ENCODE results near the gene CFDP1.
A peak's percentile ranks its signal among the peaks of the same experiment; 100 is the strongest.

The CFDP1 gene

GRCh38 chr16:75389096-75389690, 44.1 kb downstream of the CFDP1 start:
- Histone ChIP-seq H3K27ac (ENCODE audit: low read depth, low read length) (no peak overlapping the region), H3K9ac (ENCODE audit: low read length in 5 of 5) (no peak overlapping the region), H3K4me1 (ENCODE audit: control insufficient read depth in 5 of 5, insufficient read depth in 5 of 5, low read length in 5 of 5) (peaks cover 0 to 13% (median 7%) of the 10 kb centered on the region in 5 donors)

GRCh38 chr16:75387951-75388350, 45.4 kb downstream of the CFDP1 start:
- no peaks in the 10 kb centered on the region for H3K27me3 ChIP-seq (ENCODE audit: control insufficient read depth in 5 of 5, insufficient read depth in 4 of 5, low read length in 5 of 5)
- no peak overlapping the region for H3K9ac ChIP-seq (ENCODE audit: low read length in 5 of 5)
- no peak overlapping the region for H3K4me3 ChIP-seq (ENCODE audit: low read depth in 1 of 5, low read length in 5 of 5)
- peaks cover 10 to 28% (median 14%) of the 10 kb centered on the region in 5 donors for H3K36me3 ChIP-seq (ENCODE audit: control insufficient read depth in 5 of 5, insufficient read depth in 5 of 5, low read length in 5 of 5)
- H3K27ac ChIP-seq (ENCODE audit: low read depth, low read length), result no peak overlapping the region
- H3K9me3 ChIP-seq (ENCODE audit: control insufficient read depth in 5 of 5, low read length in 5 of 5), result no peaks in the 10 kb centered on the region
- peaks cover 0 to 13% (median 7%) of the 10 kb centered on the region in 5 donors for H3K4me1 ChIP-seq (ENCODE audit: control insufficient read depth in 5 of 5, insufficient read depth in 5 of 5, low read length in 5 of 5)

More at GRCh38 chr16:75389096-75389690, 44.1 kb downstream of the CFDP1 start:
- Histone ChIP-seq H3K27me3 (ENCODE audit: control insufficient read depth in 5 of 5, insufficient read depth in 4 of 5, low read length in 5 of 5) (no peaks in the 10 kb centered on the region), H3K36me3 (ENCODE audit: control insufficient read depth in 5 of 5, insufficient read depth in 5 of 5, low read length in 5 of 5) (peaks cover 11 to 36% (median 16%) of the 10 kb centered on the region in 5 donors), H3K9me3 (ENCODE audit: control insufficient read depth in 5 of 5, low read length in 5 of 5) (no peaks in the 10 kb centered on the region), H3K4me3 (ENCODE audit: low read depth in 1 of 5, low read length in 5 of 5) (no peak overlapping the region)

GRCh38 chr16:75385507-75386152, 47.7 kb downstream of the CFDP1 start:
- Histone ChIP-seq H3K27me3 (ENCODE audit: control insufficient read depth in 5 of 5, insufficient read depth in 4 of 5, low read length in 5 of 5) (no peaks in the 10 kb centered on the region), H3K27ac (ENCODE audit: low read depth, low read length) (no peak overlapping the region), H3K4me1 (ENCODE audit: control insufficient read depth in 5 of 5, insufficient read depth in 5 of 5, low read length in 5 of 5) (peaks cover 0 to 8% (median 4%) of the 10 kb centered on the region in 5 donors), H3K4me3 (ENCODE audit: low read depth in 1 of 5, low read length in 5 of 5) (no peak overlapping the region), H3K9ac (ENCODE audit: low read length in 5 of 5) (no peak overlapping the region), H3K36me3 (ENCODE audit: control insufficient read depth in 5 of 5, insufficient read depth in 5 of 5, low read length in 5 of 5) (peaks cover 1 to 15% (median 9%) of the 10 kb centered on the region in 5 donors), H3K9me3 (ENCODE audit: control insufficient read depth in 5 of 5, low read length in 5 of 5) (no peaks in the 10 kb centered on the region)

- Histone ChIP-seq H3K9ac (ENCODE audit: low read length in 5 of 5) (no peak overlapping the region), H3K4me3 (ENCODE audit: low read depth in 1 of 5, low read length in 5 of 5) (no peak overlapping the region), H3K36me3 (ENCODE audit: control insufficient read depth in 5 of 5, insufficient read depth in 5 of 5, low read length in 5 of 5) (peaks cover 0 to 8% (median 3%) of the 10 kb centered on the region in 5 donors), H3K27ac (ENCODE audit: low read depth, low read length) (no peak overlapping the region), H3K4me1 (ENCODE audit: control insufficient read depth in 5 of 5, insufficient read depth in 5 of 5, low read length in 5 of 5) (peaks cover 1 to 14% (median 9%) of the 10 kb centered on the region in 5 donors), H3K27me3 (ENCODE audit: control insufficient read depth in 5 of 5, insufficient read depth in 4 of 5, low read length in 5 of 5) (no peaks in the 10 kb centered on the region), H3K9me3 (ENCODE audit: control insufficient read depth in 5 of 5, low read length in 5 of 5) (no peaks in the 10 kb centered on the region)
Observed at GRCh38 chr16:75383141-75383540, 50.2 kb downstream of the CFDP1 start.

- Histone ChIP-seq H3K9me3 (ENCODE audit: control insufficient read depth in 5 of 5, low read length in 5 of 5) (no peaks in the 10 kb centered on the region), H3K9ac (ENCODE audit: low read length in 5 of 5) (no peak overlapping the region), H3K4me1 (ENCODE audit: control insufficient read depth in 5 of 5, insufficient read depth in 5 of 5, low read length in 5 of 5) (peaks cover 3 to 20% (median 14%) of the 10 kb centered on the region in 5 donors), H3K27ac (ENCODE audit: low read depth, low read length) (no peak overlapping the region), H3K27me3 (ENCODE audit: control insufficient read depth in 5 of 5, insufficient read depth in 4 of 5, low read length in 5 of 5) (no peaks in the 10 kb centered on the region), H3K4me3 (ENCODE audit: low read depth in 1 of 5, low read length in 5 of 5) (no peak overlapping the region), H3K36me3 (ENCODE audit: control insufficient read depth in 5 of 5, insufficient read depth in 5 of 5, low read length in 5 of 5) (peaks cover 0 to 8% (median 3%) of the 10 kb centered on the region in 5 donors)
Observed at GRCh38 chr16:75382611-75383010, 50.7 kb downstream of the CFDP1 start.

GRCh38 chr16:75380870-75381269, 52.4 kb downstream of the CFDP1 start:
- no peak overlapping the region for H3K4me3 ChIP-seq (ENCODE audit: low read depth in 1 of 5, low read length in 5 of 5)
- H3K9ac ChIP-seq (ENCODE audit: low read length in 5 of 5), result no peak overlapping the region
- no peaks in the 10 kb centered on the region for H3K27me3 ChIP-seq (ENCODE audit: control insufficient read depth in 5 of 5, insufficient read depth in 4 of 5, low read length in 5 of 5)
- H3K27ac ChIP-seq (ENCODE audit: low read depth, low read length), result no peak overlapping the region
- peaks cover 0 to 7% (median 0%) of the 10 kb centered on the region in 5 donors for H3K36me3 ChIP-seq (ENCODE audit: control insufficient read depth in 5 of 5, insufficient read depth in 5 of 5, low read length in 5 of 5)
- H3K4me1 ChIP-seq (ENCODE audit: control insufficient read depth in 5 of 5, insufficient read depth in 5 of 5, low read length in 5 of 5), result peaks cover 3 to 23% (median 16%) of the 10 kb centered on the region in 5 donors
- H3K9me3 ChIP-seq (ENCODE audit: control insufficient read depth in 5 of 5, low read length in 5 of 5), result no peaks in the 10 kb centered on the region

GRCh38 chr16:75379911-75380847, 53.1 kb downstream of the CFDP1 start:
- Histone ChIP-seq H3K9me3 (ENCODE audit: control insufficient read depth in 5 of 5, low read length in 5 of 5) (no peaks in the 10 kb centered on the region), H3K27me3 (ENCODE audit: control insufficient read depth in 5 of 5, insufficient read depth in 4 of 5, low read length in 5 of 5) (no peaks in the 10 kb centered on the region), H3K9ac (ENCODE audit: low read length in 5 of 5) (peak overlapping the region in 1 of 5 donors; percentile 46), H3K4me3 (ENCODE audit: low read depth in 1 of 5, low read length in 5 of 5) (no peak overlapping the region), H3K27ac (ENCODE audit: low read depth, low read length) (no peak overlapping the region), H3K4me1 (ENCODE audit: control insufficient read depth in 5 of 5, insufficient read depth in 5 of 5, low read length in 5 of 5) (peaks cover 3 to 23% (median 13%) of the 10 kb centered on the region in 5 donors), H3K36me3 (ENCODE audit: control insufficient read depth in 5 of 5, insufficient read depth in 5 of 5, low read length in 5 of 5) (peaks cover 0 to 7% (median 0%) of the 10 kb centered on the region in 5 donors)

- Histone ChIP-seq H3K4me1 (ENCODE audit: control insufficient read depth in 5 of 5, insufficient read depth in 5 of 5, low read length in 5 of 5) (peaks cover 3 to 23% (median 12%) of the 10 kb centered on the region in 5 donors), H3K9me3 (ENCODE audit: control insufficient read depth in 5 of 5, low read length in 5 of 5) (no peaks in the 10 kb centered on the region), H3K27ac (ENCODE audit: low read depth, low read length) (no peak overlapping the region), H3K36me3 (ENCODE audit: control insufficient read depth in 5 of 5, insufficient read depth in 5 of 5, low read length in 5 of 5) (peaks cover 0 to 7% (median 0%) of the 10 kb centered on the region in 5 donors), H3K27me3 (ENCODE audit: control insufficient read depth in 5 of 5, insufficient read depth in 4 of 5, low read length in 5 of 5) (no peaks in the 10 kb centered on the region), H3K9ac (ENCODE audit: low read length in 5 of 5) (no peak overlapping the region), H3K4me3 (ENCODE audit: low read depth in 1 of 5, low read length in 5 of 5) (no peak overlapping the region)
Observed at GRCh38 chr16:75379339-75379738, 54.0 kb downstream of the CFDP1 start.

- Histone ChIP-seq H3K9me3 (ENCODE audit: control insufficient read depth in 5 of 5, low read length in 5 of 5) (no peaks in the 10 kb centered on the region), H3K4me1 (ENCODE audit: control insufficient read depth in 5 of 5, insufficient read depth in 5 of 5, low read length in 5 of 5) (peaks cover 3 to 23% (median 12%) of the 10 kb centered on the region in 5 donors), H3K27ac (ENCODE audit: low read depth, low read length) (peak overlapping the region; percentile 21), H3K4me3 (ENCODE audit: low read depth in 1 of 5, low read length in 5 of 5) (no peak overlapping the region), H3K9ac (ENCODE audit: low read length in 5 of 5) (peak overlapping the region in 1 of 5 donors; percentile 6), H3K36me3 (ENCODE audit: control insufficient read depth in 5 of 5, insufficient read depth in 5 of 5, low read length in 5 of 5) (peaks cover 0 to 7% (median 0%) of the 10 kb centered on the region in 5 donors), H3K27me3 (ENCODE audit: control insufficient read depth in 5 of 5, insufficient read depth in 4 of 5, low read length in 5 of 5) (no peaks in the 10 kb centered on the region)
Observed at GRCh38 chr16:75378616-75379015, 54.7 kb downstream of the CFDP1 start.

Measured in subcutaneous abdominal adipose tissue (tissue), 5 donors.